Stimulated activated memory B cell treated with anti-CD40 and anti-IgM and Interleukin-4, amounts not matched to agents 10 μg/mL and 1 μg/mL and 100 μg/mL, for 72 hours (primary cell): Measurements from ENCODE around the gene CDO1.

ENCODE experiments used
- ATAC-seq: fragments of 150-1000 bp; cut with Tn5 transposase; 2 replicates; pipeline ENCODE4 v1.10.0; 2021
- H3K27ac Mint-ChIP-seq: one replicate; pipeline ENCODE4 v1.8.0; 2022; ENCODE audit warnings: mild to moderate bottlenecking, mixed read lengths
- H3K27me3 Mint-ChIP-seq: one replicate; pipeline ENCODE4 v1.8.0; 2022; ENCODE audit warnings: mixed read lengths
- H3K36me3 Mint-ChIP-seq: one replicate; pipeline ENCODE4 v1.8.0; 2022; ENCODE audit warnings: mixed read lengths
- H3K4me1 Mint-ChIP-seq: one replicate; pipeline ENCODE4 v1.8.0; 2022; ENCODE audit warnings: mixed read lengths
- H3K4me3 Mint-ChIP-seq: one replicate; pipeline ENCODE4 v1.8.0; 2022; ENCODE audit warnings: mild to moderate bottlenecking, moderate library complexity, mixed read lengths
- H3K9me3 Mint-ChIP-seq: one replicate; pipeline ENCODE4 v1.8.0; 2022; ENCODE audit warnings: mixed read lengths

Gene CDO1

DNA sequence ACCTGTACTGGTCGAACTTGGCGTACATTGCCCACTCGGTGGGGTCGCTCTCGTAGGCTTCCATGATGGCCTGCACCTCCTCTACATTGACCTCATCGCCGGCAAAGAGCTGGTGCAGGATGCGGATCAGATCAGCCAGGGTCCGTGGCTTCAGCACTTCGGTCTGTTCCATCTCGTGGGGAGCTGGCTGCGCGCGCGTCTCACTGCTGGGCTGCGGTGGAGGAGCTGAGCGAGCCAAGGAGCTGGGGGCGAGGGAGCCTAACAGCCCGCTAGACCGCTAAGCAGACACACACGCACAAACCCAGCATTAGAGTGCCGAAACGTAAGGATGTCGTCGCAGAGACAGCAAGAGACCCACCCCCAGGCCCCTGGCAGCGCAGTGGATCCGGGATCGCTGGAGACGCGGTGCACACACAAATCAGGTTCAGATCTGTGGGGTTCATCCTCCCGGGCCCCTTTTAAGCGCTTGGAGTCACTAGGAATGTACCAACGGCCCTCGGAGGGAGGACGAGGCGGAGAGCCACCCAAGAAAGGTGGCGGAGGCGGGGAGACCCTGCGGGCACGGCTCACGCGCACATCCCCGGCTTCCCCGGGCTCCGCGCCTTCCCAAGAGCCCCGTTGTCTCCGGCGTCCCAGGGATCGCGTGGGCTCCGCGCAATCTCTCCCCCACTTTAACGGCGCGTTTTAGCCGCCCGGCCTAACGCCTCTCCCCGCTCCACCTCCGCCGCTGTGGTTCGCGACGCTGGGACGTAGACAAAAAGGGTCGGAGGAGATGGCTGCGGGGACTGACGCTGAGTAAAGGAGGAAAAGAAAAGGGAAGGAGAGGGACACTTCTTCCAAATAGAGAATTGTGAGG, at the start of gene CDO1:
Gene CDO1 (minus strand): TSS at position 434 of the 856 bp plus-strand sequence. CDS start 262 bp downstream, at position 172.
- H3K9me3 Mint-ChIP-seq, result no peaks in the 10 kb centered on the region
- peaks cover 80% of the 10 kb centered on the region for H3K27me3 Mint-ChIP-seq
- H3K4me1 Mint-ChIP-seq, result peaks cover 21% of the 10 kb centered on the region
- H3K36me3 Mint-ChIP-seq, result no peaks in the 10 kb centered on the region
- ATAC-seq, result peak; percentile 36
- H3K4me3 Mint-ChIP-seq, result peak within 1 kb of the TSS; percentile 74
- no peak within 1 kb of the TSS for H3K27ac Mint-ChIP-seq

DNA sequence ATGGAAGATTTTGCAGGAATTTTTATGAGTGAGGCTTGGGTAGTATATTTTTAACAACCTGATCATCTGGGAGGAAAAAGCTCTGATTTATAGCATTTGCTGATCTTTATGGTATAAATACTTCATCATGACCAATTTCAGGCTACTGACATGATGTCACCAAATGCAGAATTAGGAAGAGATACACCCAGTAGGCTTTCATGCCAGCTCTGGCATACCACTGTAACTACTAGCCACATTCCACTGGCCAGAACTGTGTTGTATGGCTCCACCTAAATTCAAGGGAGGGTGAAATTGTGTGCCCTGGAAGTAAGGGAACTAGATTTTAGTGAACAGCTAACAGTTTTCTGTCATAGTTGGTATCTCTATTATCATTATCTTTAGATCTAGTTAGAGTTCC, 42.9 kb upstream of the CDO1 start:
- ATAC-seq, result no peak
- H3K4me1 Mint-ChIP-seq, result peaks cover 36% of the 10 kb centered on the region
- H3K27me3 Mint-ChIP-seq, result no peaks in the 10 kb centered on the region
- H3K9me3 Mint-ChIP-seq, result no peaks in the 10 kb centered on the region
- H3K4me3 Mint-ChIP-seq, result no peak overlapping the region
- H3K36me3 Mint-ChIP-seq, result peaks cover 18% of the 10 kb centered on the region
- H3K27ac Mint-ChIP-seq, result no peak overlapping the region

DNA sequence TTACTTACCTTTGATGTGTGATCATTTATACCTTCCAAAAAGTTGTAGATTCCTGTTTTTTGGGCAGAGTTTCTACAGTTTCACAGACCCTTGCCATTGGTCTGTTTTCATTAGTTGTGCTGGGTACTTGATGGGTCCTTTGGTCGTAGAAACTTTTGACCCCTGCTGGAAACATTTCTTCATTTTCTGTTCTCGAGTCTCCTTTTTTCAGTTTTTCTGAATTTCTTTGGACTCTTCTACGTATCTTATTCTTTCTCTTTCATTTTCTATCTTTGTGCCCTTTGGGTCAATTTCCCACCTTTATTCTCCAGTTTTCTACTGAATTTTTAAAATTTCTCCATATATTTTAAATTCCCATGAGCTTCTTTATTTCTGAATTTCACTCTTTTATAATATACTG, 41.9 kb upstream of the CDO1 start:
- Mint-ChIP-seq H3K4me3 (peak overlapping the region; percentile 39), H3K9me3 (peaks cover 7% of the 10 kb centered on the region), H3K4me1 (peaks cover 41% of the 10 kb centered on the region), H3K27me3 (no peaks in the 10 kb centered on the region), H3K36me3 (peaks cover 27% of the 10 kb centered on the region), H3K27ac (no peak overlapping the region)
- no peak for ATAC-seq

DNA sequence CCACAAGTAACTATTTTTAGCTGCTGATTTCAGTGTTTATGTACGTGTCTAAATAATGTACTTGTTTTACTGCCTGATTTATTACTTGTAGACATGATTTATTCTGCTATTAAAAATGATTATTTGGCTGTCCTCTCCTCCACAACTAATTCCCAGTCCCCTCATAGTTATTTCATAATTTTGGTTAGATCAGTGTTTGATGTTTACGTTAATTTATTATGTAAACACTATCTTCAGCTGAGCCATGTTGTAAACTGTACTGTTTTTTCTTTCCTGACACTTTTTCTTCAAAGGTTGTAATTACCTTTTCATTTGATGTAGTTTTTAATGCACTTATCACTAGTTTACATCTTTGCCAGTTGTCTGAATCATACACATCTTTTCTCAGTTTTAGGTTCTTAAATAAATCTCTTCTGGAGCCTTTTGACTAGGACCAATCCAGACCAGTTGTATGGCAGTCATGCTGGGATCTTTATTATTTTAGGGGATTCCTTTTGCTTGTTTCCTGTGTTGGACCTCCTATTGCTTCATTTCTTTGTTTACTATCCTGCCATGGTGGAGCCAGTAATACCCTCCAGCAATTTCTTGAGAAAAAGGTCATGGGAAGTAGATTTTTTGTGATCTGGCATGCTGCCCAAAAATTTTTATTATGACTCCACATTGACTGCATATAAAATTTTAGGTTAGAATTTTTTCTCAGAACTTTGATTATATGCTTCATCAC, 41.3 kb upstream of the CDO1 start:
- H3K36me3 Mint-ChIP-seq, result peaks cover 31% of the 10 kb centered on the region
- no peak overlapping the region for H3K4me3 Mint-ChIP-seq
- H3K9me3 Mint-ChIP-seq, result peaks cover 10% of the 10 kb centered on the region
- peaks cover 46% of the 10 kb centered on the region for H3K4me1 Mint-ChIP-seq
- ATAC-seq, result no peak
- no peak overlapping the region for H3K27ac Mint-ChIP-seq
- H3K27me3 Mint-ChIP-seq, result no peaks in the 10 kb centered on the region

DNA sequence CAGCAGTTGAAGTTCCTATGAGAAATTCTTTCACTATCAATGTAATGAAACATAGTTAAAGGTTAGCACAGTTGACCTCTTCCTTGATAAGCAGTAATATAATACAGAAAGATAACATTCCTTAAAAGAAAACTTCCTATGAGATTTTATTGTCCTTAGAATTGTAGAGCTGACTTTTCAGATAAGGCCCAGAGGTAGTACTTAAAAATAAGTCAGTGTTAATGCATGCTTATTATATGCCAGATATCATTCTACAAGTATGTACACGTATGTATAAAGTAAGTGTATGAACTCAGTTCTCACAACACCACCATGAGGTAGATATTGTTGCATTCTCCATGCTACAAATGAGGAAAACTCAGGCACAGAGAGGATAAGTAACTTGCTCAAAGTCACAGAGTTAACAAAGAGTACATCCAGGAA, 40.6 kb upstream of the CDO1 start:
- Mint-ChIP-seq H3K36me3 (peaks cover 31% of the 10 kb centered on the region), H3K27me3 (no peaks in the 10 kb centered on the region), H3K27ac (no peak overlapping the region), H3K4me3 (no peak overlapping the region), H3K4me1 (peaks cover 46% of the 10 kb centered on the region), H3K9me3 (peaks cover 10% of the 10 kb centered on the region)
- ATAC-seq, result no peak

DNA sequence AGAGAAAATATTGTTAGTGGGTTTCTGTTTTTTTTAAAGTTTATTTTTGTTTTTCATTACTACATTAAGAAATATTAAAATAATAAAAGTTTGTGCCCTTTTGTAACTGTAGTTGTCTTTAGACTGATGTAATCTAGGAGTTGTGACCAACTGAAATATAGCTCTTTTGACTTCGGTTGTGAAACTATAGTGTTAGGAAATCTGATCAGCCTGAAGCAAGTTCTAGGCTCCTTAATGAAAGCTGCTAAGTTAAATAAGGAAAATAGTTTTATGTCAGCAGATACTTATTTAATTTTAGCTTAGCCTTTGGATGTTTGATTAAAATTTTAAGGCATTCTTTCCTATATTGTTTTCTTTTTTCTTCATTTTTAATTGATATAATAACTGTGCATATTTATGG, 39.5 kb upstream of the CDO1 start:
- peaks cover 27% of the 10 kb centered on the region for H3K36me3 Mint-ChIP-seq
- no peak overlapping the region for H3K27ac Mint-ChIP-seq
- no peak overlapping the region for H3K4me3 Mint-ChIP-seq

DNA sequence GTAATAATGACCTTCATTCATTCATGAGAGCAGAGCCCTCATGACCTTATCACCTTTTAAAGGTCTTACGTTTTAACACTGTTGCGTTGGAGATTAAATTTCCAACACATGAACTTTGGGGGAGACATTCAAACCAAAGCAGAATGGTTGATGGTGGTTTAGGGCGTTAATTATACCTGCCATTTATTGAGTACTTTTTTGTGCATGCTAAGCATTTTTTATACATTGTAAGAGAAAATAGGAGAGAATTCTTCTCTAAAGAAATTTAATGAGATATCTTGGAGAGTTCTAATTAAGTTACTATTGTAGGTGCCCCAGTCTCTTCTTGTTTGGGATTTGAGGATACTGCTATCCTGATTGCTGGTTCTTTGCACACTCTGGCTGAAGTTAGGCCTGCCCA, 37.7 kb upstream of the CDO1 start:
- Mint-ChIP-seq H3K27me3 (no peaks in the 10 kb centered on the region), H3K27ac (no peak overlapping the region), H3K4me1 (peaks cover 51% of the 10 kb centered on the region), H3K9me3 (peaks cover 10% of the 10 kb centered on the region), H3K36me3 (peaks cover 25% of the 10 kb centered on the region), H3K4me3 (no peak overlapping the region)
- no peak for ATAC-seq

More for the DNA sequence above, 39.5 kb upstream of the CDO1 start:
- ATAC-seq, result no peak
- Mint-ChIP-seq H3K27me3 (no peaks in the 10 kb centered on the region), H3K4me1 (peaks cover 42% of the 10 kb centered on the region), H3K9me3 (peaks cover 10% of the 10 kb centered on the region)

DNA sequence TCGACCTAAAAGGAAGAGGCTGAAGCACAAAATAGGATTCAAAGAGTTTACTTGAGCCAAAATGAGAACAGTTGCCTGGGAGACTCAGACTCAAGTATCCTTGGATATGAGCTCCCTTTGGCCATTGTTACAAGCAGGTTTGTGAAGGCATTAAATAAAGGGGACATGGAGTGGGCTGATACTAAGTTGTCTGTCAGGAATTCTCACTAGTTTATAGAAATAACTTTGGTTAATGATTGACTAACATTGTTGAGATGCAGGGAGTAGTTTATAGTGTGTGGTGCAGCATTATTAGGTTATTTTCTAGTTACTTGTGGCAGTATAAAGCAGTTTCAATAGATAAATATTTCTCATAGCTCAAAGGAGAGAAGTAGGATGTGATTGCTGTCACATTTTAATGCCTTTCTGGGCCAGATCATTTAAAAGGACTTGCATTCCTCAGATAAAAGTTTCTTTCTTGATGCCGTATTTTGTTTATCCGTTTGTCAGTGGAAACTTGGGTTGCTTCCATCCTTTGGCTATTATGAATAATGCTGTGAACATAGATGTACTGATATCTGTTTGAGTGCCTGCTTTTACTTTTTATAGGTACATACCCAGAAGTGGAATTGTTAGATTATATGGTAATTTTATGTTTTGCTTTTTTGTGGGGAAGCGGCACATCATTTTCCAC, 34.4 kb upstream of the CDO1 start:
- Mint-ChIP-seq H3K9me3 (peaks cover 10% of the 10 kb centered on the region), H3K36me3 (peaks cover 20% of the 10 kb centered on the region), H3K4me1 (peaks cover 37% of the 10 kb centered on the region), H3K27me3 (no peaks in the 10 kb centered on the region), H3K27ac (no peak overlapping the region), H3K4me3 (no peak overlapping the region)
- no peak for ATAC-seq

DNA sequence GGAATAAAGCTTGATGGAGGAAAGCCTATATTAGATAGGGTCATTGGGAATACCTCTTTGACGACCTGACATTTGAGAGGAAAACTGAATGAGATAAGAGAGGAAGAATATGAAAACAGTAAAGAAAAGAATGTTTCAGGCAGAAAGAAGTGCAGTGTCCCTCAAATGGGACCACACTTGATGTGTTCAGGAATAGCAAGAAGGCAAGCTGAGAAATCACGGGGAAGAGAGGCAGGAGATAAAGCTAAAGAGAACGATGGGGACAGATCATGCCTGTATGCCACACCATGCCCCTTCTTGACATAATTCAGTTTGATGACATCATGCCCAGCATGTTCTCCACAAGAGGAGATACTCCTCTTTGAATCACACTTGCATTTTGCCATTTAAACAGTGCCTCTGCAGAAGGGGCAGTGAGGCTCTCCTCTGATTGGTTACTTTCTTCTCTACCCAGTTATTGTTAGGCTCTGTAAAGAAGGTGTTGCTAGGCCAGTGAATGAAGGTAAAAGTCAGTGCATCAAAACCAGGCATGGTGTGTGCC, 32.9 kb upstream of the CDO1 start:
- Mint-ChIP-seq H3K36me3 (peaks cover 12% of the 10 kb centered on the region), H3K27ac (no peak overlapping the region), H3K9me3 (peaks cover 10% of the 10 kb centered on the region), H3K4me1 (peaks cover 40% of the 10 kb centered on the region), H3K4me3 (no peak overlapping the region), H3K27me3 (no peaks in the 10 kb centered on the region)
- no peak for ATAC-seq

DNA sequence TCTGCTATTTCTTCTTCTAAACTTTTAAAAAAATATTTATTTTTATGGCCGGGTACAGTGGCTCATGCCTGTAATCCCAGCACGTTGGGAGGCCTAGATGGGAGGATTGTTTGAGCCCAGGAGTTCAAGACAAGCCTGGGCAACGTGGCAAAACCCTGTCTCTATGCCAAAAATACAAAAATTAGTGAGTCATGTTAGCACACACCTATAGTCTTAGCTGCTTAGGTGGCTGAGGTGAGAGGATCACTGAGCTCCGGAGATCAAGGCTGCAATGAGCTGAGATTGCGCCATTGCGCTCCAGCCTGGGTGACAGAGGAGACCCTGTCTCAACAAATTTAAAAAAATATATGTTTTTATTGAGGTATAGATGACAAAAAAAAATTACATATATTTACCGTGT, 30.8 kb upstream of the CDO1 start:
- no peak overlapping the region for H3K27ac Mint-ChIP-seq
- no peaks in the 10 kb centered on the region for H3K27me3 Mint-ChIP-seq
- no peak for ATAC-seq
- H3K4me3 Mint-ChIP-seq, result no peak overlapping the region
- no peaks in the 10 kb centered on the region for H3K9me3 Mint-ChIP-seq
- no peaks in the 10 kb centered on the region for H3K36me3 Mint-ChIP-seq
- H3K4me1 Mint-ChIP-seq, result peaks cover 47% of the 10 kb centered on the region

DNA sequence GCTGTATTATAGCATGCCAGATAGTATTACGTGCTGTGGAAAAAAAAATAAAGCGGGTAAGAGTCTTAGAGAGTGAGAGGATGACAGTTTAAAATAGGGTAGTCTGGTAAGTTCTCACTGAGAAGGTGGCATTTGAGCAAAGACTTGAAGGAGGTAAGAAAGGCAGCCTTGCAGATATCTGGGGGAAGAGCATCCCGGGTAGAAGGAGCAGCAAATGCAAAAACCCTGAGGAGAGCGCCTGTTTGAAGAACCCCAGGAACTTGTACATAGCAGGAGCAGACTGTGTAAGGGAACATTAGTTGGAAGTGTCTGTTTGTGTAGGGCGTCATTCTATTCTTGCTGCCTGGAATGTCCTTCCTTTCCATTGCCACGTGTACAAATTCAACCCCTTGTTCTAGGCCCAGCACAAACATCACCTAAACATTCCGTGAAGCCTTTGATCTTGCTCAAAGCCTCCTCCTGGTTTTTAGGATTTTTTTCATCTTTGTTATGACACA, 27.9 kb upstream of the CDO1 start:
- no peak for ATAC-seq
- H3K9me3 Mint-ChIP-seq, result no peaks in the 10 kb centered on the region
- no peaks in the 10 kb centered on the region for H3K27me3 Mint-ChIP-seq
- no peaks in the 10 kb centered on the region for H3K36me3 Mint-ChIP-seq
- H3K4me1 Mint-ChIP-seq, result peaks cover 51% of the 10 kb centered on the region
- no peak overlapping the region for H3K27ac Mint-ChIP-seq
- no peak overlapping the region for H3K4me3 Mint-ChIP-seq

DNA sequence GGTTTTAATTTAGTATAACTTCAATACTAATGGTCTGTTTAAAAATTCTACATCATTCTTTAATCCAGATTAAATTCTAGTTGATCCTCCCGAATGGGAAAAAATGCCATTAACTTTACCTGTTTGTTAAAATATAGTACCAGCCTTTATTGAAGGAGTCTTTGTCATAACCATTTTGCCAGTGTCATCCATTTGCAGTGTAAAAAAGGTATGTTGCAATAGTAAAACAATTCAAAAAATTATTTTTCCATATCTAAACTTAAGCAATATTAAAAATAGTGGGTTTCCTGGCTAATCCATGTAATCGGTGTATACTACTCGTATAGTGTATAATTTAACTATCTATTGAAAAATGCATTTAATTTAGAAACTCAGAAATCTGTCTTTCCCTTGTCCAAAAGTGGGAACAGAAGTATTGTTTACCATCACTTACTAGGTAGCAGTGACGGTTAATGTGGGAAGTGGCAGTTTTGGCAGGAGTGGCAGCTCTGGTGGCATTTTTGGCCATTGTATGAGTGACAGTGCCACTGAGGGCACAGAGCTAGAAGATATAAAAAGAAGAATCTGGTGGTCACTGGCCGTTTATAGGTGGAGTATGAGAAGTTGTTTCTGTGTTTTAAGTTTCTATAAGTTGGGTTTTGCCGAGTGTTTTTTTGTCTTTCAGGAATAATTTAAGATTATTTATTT, 27.1 kb upstream of the CDO1 start:
- Mint-ChIP-seq H3K4me1 (peaks cover 51% of the 10 kb centered on the region), H3K4me3 (no peak overlapping the region), H3K9me3 (no peaks in the 10 kb centered on the region), H3K27me3 (no peaks in the 10 kb centered on the region), H3K36me3 (no peaks in the 10 kb centered on the region), H3K27ac (peak overlapping the region; percentile 97)
- ATAC-seq, result no peak

DNA sequence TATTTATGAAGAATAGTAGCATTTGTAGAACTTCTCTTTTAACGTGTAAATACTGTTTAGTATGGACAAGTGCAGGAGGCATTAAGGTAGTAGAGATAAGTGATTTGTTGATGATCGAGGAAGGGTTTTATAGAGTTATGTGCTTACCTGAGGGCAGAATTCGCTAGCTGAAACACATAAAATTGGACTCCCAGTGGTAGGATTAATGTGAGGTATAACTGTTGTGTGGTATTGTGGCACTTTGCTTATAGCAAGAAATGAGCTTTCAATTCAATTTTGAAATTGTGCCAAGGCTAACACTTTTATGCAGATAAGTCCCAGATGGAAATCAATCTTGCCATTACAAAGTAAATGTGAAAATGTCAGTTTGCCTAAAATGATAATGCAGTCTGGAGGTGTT, 26.5 kb upstream of the CDO1 start:
- no peak for ATAC-seq
- peak overlapping the region; percentile 97 for H3K4me3 Mint-ChIP-seq
- peaks cover 51% of the 10 kb centered on the region for H3K4me1 Mint-ChIP-seq
- H3K36me3 Mint-ChIP-seq, result no peaks in the 10 kb centered on the region
- no peaks in the 10 kb centered on the region for H3K9me3 Mint-ChIP-seq
- H3K27me3 Mint-ChIP-seq, result no peaks in the 10 kb centered on the region
- peak overlapping the region; percentile 97 for H3K27ac Mint-ChIP-seq

DNA sequence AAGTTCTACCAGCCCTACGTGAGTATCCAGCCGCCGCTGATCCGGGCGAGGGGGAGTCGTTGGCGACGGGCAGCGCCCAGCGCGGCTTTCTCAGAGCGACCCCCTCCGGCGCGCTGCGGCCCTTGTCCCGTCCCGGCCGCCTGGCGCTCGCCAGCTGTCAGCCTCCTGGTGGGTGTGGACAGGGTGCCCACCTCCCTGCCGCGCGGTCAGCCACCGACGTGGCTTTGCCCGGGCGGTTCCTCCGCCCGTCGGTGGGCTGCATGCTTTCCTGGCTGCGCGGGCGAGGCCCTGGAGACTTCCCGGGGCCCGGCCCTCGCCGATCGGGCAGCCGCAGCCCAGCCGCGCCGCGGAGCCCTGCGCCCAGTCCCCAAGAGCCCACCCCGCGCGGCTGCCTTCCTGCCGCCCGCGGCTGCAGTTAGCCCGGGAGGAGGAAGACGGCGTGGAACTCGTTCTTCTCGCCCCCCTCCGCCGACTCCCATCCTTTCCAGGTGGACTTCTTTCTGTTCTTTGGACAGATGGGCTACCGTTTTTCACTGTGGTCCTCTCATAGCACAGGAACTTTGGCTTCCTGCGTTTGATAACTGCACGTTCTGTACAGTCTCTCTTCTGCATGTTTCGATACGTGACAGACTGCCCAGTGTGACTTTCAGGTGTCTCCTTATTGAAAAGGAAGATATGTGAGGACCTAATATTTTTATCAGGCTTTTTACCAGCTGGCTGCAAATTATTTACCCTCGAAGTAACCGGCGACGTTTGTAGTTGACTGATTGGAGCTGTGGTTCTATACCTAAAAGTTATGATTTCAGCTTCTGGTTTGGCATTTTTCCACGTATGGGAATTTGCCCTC, 25.9 kb upstream of the CDO1 start:
- Mint-ChIP-seq H3K4me1 (peaks cover 51% of the 10 kb centered on the region), H3K36me3 (no peaks in the 10 kb centered on the region), H3K9me3 (no peaks in the 10 kb centered on the region), H3K4me3 (peak overlapping the region; percentile 97), H3K27ac (peak overlapping the region; percentile 97), H3K27me3 (no peaks in the 10 kb centered on the region)
- ATAC-seq, result peak; percentile 75
